ENCODE results near the gene METTL9.
"Not testable (repeated sequence)": the region's sequence is repeated elsewhere in the genome, so short reads cannot be mapped to it uniquely, and the experiment has no call there.

METTL9 gene

GRCh38 chr16:21639493-21639892 is 40.1 kb downstream of the METTL9 start:
- DNase-seq: no peak

- no peak for DNase-seq
Measured at GRCh38 chr16:21641916-21642315, 42.5 kb downstream of the METTL9 start.

- DNase-seq: no peak
Measured at GRCh38 chr16:21642861-21643260, 43.5 kb downstream of the METTL9 start.

GRCh38 chr16:21643785-21644184 is 44.4 kb downstream of the METTL9 start:
- no peak for DNase-seq

- no peak for DNase-seq
Measured at GRCh38 chr16:21644674-21645073, 45.3 kb downstream of the METTL9 start.

- no peak for DNase-seq
Measured at GRCh38 chr16:21645261-21645721, 45.9 kb downstream of the METTL9 start.

- DNase-seq: no peak
Measured at GRCh38 chr16:21646091-21646490, 46.7 kb downstream of the METTL9 start.

GRCh38 chr16:21646721-21647561 is 47.6 kb downstream of the METTL9 start:
- no peak for DNase-seq

- DNase-seq: no peak
Measured at GRCh38 chr16:21647562-21648164, 48.3 kb downstream of the METTL9 start.

- DNase-seq: not testable (repeated sequence)
Measured at GRCh38 chr16:21649826-21650406, 50.5 kb downstream of the METTL9 start.

GRCh38 chr16:21650521-21650920 is 51.1 kb downstream of the METTL9 start:
- DNase-seq: no peak

GRCh38 chr16:21651515-21651914 is 52.1 kb downstream of the METTL9 start:
- DNase-seq: no peak

GRCh38 chr16:21652453-21652852 is 53.1 kb downstream of the METTL9 start, which contains the start of gene IGSF6:
Gene IGSF6 (minus strand): TSS chr16:21652608. CDS start chr16:21652598, 10 bp downstream.
- no peak for DNase-seq

GRCh38 chr16:21653571-21653970 is 54.2 kb downstream of the METTL9 start:
- no peak for DNase-seq

GRCh38 chr16:21654466-21654865 is 55.1 kb downstream of the METTL9 start:
- no peak for DNase-seq

- DNase-seq: no peak
Measured at GRCh38 chr16:21654881-21655280, 55.5 kb downstream of the METTL9 start.

- no peak for DNase-seq
Measured at GRCh38 chr16:21656795-21657768, 57.7 kb downstream of the METTL9 start.

GRCh38 chr16:21659124-21659523 is 59.7 kb downstream of the METTL9 start:
- no peak for DNase-seq

GRCh38 chr16:21663889-21664647 is 64.7 kb downstream of the METTL9 start, which contains the start of gene OTOA:
Gene OTOA (plus strand): TSS chr16:21663968. CDS start chr16:21678515, 14,547 bp downstream.
- DNase-seq: no peak

- DNase-seq: no peak
Measured at GRCh38 chr16:21664801-21665492, 65.6 kb downstream of the METTL9 start.

GRCh38 chr16:21666772-21667171 is 67.4 kb downstream of the METTL9 start:
- DNase-seq: no peak

Measured in T1000 (cell line).